IMR-90 (cell line): Measurements from ENCODE around the gene LRRC56.

Experiments used
- CEBPB ChIP-seq: IDR thresholded peaks from 2 replicates; pipeline ENCODE4 v1.6.1; 2012; ENCODE audit warnings: low read depth, low read length, improper control_type of control experiment
- CTCF ChIP-seq: conservative IDR thresholded peaks from 2 replicates; pipeline ENCODE4 v1.5.1; 2012; ENCODE audit warnings: mild to moderate bottlenecking, low read depth, low read length, improper control_type of control experiment
- ELK1 ChIP-seq: fragments of 150-350 bp; IDR thresholded peaks from 2 replicates; pipeline ENCODE4 v1.6.1; 2016; ENCODE audit warnings: low read depth, mild to moderate bottlenecking, low read length, moderate library complexity, borderline replicate concordance
- FOS ChIP-seq: fragments of 150-350 bp; IDR thresholded peaks from 2 replicates; pipeline ENCODE4 v1.6.1; 2016; ENCODE audit warnings: low read depth, low read length
- MAFK ChIP-seq: IDR thresholded peaks from 2 replicates; pipeline ENCODE4 v1.6.1; 2012; ENCODE audit warnings: low read depth, low read length, improper control_type of control experiment
- MAZ ChIP-seq: IDR thresholded peaks from 2 replicates; pipeline ENCODE4 v1.6.1; 2012; ENCODE audit warnings: low read depth, mild to moderate bottlenecking, low read length, improper control_type of control experiment, moderate library complexity, borderline replicate concordance
- MXI1 ChIP-seq: IDR thresholded peaks from 2 replicates; pipeline ENCODE4 v1.6.1; 2012; ENCODE audit warnings: low read depth, mild to moderate bottlenecking, low read length, moderate library complexity, borderline replicate concordance
- NFE2L2 ChIP-seq: fragments of 150-350 bp; IDR thresholded peaks from 2 replicates; pipeline ENCODE4 v1.6.1; 2016; ENCODE audit warnings: low read depth, mild to moderate bottlenecking, low read length
- POLR2A ChIP-seq: IDR thresholded peaks from 2 replicates; pipeline ENCODE4 v1.6.1; 2012; ENCODE audit warnings: mild to moderate bottlenecking, low read depth, low read length
- RAD21 ChIP-seq: IDR thresholded peaks from 2 replicates; pipeline ENCODE4 v1.6.1; 2012; ENCODE audit warnings: low read length, improper control_type of control experiment
- RCOR1 ChIP-seq: IDR thresholded peaks from 2 replicates; pipeline ENCODE4 v1.6.1; 2012; ENCODE audit warnings: mild to moderate bottlenecking, low read length, improper control_type of control experiment; ENCODE audit not compliant: insufficient replicate concordance
- RFX5 ChIP-seq: IDR thresholded peaks from 2 replicates; pipeline ENCODE4 v1.8.0; 2012; ENCODE audit warnings: low read depth, mild to moderate bottlenecking, low read length, moderate library complexity
- USF2 ChIP-seq: fragments of 150-350 bp; IDR thresholded peaks from 2 replicates; pipeline ENCODE4 v1.6.1; 2017; ENCODE audit warnings: mild to moderate bottlenecking, antibody characterized with exemption, low read length, low read depth

- TF ChIP-seq CTCF (no peak), MXI1 (no peak), RAD21 (no peak), POLR2A (no peak), RFX5 (no peak), RCOR1 (no peak), NFE2L2 (no peak), CEBPB (no peak), FOS (no peak), USF2 (no peak), MAZ (no peak), ELK1 (no peak), MAFK (no peak)
Measured at GRCh38 chr11:539971-540481, 2.7 kb downstream of the LRRC56 start.
